BLaER1 (cell line): Measurements from ENCODE around the gene CCDC50.

ENCODE experiments used
- H3K27ac ChIP-seq: shearing (Covaris generic); formaldehyde crosslinking; 2 replicates; pipeline ENCODE4 v1.8.1; 2022
- H3K27me3 ChIP-seq: shearing (Covaris generic); formaldehyde crosslinking; 2 replicates; pipeline ENCODE4 v1.8.1; 2022
- H3K36me3 ChIP-seq: shearing (Covaris generic); formaldehyde crosslinking; 2 replicates; pipeline ENCODE4 v1.8.1; 2022
- H3K4me1 ChIP-seq: shearing (Covaris generic); formaldehyde crosslinking; 2 replicates; pipeline ENCODE4 v1.8.1; 2022
- H3K4me2 ChIP-seq: shearing (Covaris generic); formaldehyde crosslinking; 2 replicates; pipeline ENCODE4 v1.8.1; 2022
- H3K4me3 ChIP-seq: shearing (Covaris generic); formaldehyde crosslinking; 2 replicates; pipeline ENCODE4 v1.8.1; 2022
- H3K9ac ChIP-seq: shearing (Covaris generic); formaldehyde crosslinking; 2 replicates; pipeline ENCODE4 v1.8.1; 2022
- H3K9me3 ChIP-seq: shearing (Covaris generic); formaldehyde crosslinking; 2 replicates; pipeline ENCODE4 v1.8.1; 2022
- H4K20me1 ChIP-seq: shearing (Covaris generic); formaldehyde crosslinking; 2 replicates; pipeline ENCODE4 v1.8.1; 2022
- Cebpa-rat ChIP-seq: shearing (Covaris generic); IDR thresholded peaks from 2 replicates; pipeline ENCODE4 v1.8.1; 2022

CCDC50 gene

GRCh38 chr3:191343913-191344312 is 14.7 kb downstream of the CCDC50 start:
- H3K4me1 ChIP-seq: no peaks in the 10 kb centered on the region
- no peaks in the 10 kb centered on the region for H3K36me3 ChIP-seq
- H3K27me3 ChIP-seq: no peaks in the 10 kb centered on the region
- no peaks in the 10 kb centered on the region for H3K9me3 ChIP-seq
- H3K4me2 ChIP-seq: no peak overlapping the region
- no peak overlapping the region for H3K9ac ChIP-seq
- H3K27ac ChIP-seq: no peak overlapping the region
- H4K20me1 ChIP-seq: peaks cover 85% of the 10 kb centered on the region
- no peak overlapping the region for H3K4me3 ChIP-seq
- no peak for TF ChIP-seq Cebpa-rat

GRCh38 chr3:191345334-191345733 is 16.1 kb downstream of the CCDC50 start:
- no peak overlapping the region for H3K4me2 ChIP-seq
- no peak overlapping the region for H3K4me3 ChIP-seq

DNA sequence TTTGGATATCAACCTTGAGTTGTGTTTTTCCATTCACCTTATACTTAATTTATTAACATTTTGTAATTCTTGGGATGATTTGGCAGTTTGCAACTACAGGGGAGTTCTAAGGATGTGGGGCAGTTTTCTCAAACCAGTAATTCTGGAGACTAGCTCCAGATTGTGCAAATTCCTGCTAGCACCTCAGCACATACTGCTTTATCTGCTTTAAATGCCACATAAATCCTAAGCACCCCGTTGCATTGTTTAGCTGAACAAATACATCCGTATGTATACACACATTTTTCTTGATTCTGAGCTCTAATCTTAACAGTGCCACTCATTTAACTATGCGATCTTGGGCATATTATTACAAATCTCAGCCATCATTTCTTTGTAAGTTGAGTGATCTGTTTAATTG is 18.0 kb downstream of the CCDC50 start:
- Histone ChIP-seq H3K9ac (no peak overlapping the region), H3K4me1 (no peaks in the 10 kb centered on the region), H3K27ac (no peak overlapping the region), H3K4me2 (no peak overlapping the region), H3K4me3 (no peak overlapping the region), H3K27me3 (no peaks in the 10 kb centered on the region), H4K20me1 (peaks cover 83% of the 10 kb centered on the region), H3K9me3 (no peaks in the 10 kb centered on the region), H3K36me3 (no peaks in the 10 kb centered on the region)
- no peak for TF ChIP-seq Cebpa-rat

More at GRCh38 chr3:191345334-191345733, 16.1 kb downstream of the CCDC50 start:
- no peak for TF ChIP-seq Cebpa-rat
- no peak overlapping the region for H3K27ac ChIP-seq
- H3K9ac ChIP-seq: no peak overlapping the region
- no peaks in the 10 kb centered on the region for H3K9me3 ChIP-seq
- no peaks in the 10 kb centered on the region for H3K36me3 ChIP-seq
- no peaks in the 10 kb centered on the region for H3K27me3 ChIP-seq
- H4K20me1 ChIP-seq: peaks cover 84% of the 10 kb centered on the region
- H3K4me1 ChIP-seq: no peaks in the 10 kb centered on the region

- Histone ChIP-seq H3K27ac (no peak overlapping the region), H3K4me2 (no peak overlapping the region), H3K9ac (no peak overlapping the region), H3K4me1 (no peaks in the 10 kb centered on the region), H3K4me3 (no peak overlapping the region), H3K27me3 (no peaks in the 10 kb centered on the region), H4K20me1 (peaks cover 83% of the 10 kb centered on the region), H3K9me3 (no peaks in the 10 kb centered on the region), H3K36me3 (no peaks in the 10 kb centered on the region)
- no peak for TF ChIP-seq Cebpa-rat
These were observed 18.9 kb downstream of the CCDC50 start for GRCh38 chr3:191348098-191348497.

DNA sequence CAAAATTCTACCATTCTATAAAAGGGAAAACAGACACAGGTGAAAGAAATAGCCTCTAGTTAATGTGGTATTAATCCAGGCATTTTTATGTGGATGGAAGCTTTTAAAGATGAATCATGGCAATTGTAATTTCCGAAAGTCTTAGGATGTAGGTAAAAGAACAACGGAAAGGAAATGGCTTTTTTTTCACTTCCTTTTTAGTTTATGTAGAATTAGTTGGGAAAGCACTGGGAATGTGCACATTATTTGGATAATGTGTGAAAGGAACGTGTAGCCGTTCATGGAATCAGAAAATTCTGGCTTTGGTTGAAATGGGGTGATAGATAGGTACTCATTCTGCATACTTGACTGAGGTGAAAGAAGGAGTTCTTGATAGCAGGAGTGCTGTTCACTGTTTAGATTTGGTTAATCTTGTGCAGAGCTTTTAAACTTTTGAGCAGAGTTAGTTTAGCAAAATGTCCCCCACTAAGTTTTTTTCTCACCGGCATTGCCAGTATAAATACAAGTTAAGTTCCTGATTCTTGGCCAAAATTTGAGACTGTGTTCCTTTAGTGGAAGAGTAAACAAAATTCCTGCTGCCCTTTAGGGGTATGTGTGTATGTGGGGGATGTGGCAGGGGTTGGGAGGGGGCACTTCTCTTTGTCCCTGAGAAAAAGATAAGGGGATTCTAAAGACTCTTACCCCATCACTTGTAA is 21.3 kb downstream of the CCDC50 start:
- Histone ChIP-seq H3K4me3 (no peak overlapping the region), H4K20me1 (peaks cover 85% of the 10 kb centered on the region), H3K36me3 (no peaks in the 10 kb centered on the region), H3K9ac (no peak overlapping the region), H3K4me1 (no peaks in the 10 kb centered on the region), H3K27me3 (no peaks in the 10 kb centered on the region), H3K4me2 (no peak overlapping the region), H3K27ac (no peak overlapping the region), H3K9me3 (no peaks in the 10 kb centered on the region)
- no peak for TF ChIP-seq Cebpa-rat

DNA sequence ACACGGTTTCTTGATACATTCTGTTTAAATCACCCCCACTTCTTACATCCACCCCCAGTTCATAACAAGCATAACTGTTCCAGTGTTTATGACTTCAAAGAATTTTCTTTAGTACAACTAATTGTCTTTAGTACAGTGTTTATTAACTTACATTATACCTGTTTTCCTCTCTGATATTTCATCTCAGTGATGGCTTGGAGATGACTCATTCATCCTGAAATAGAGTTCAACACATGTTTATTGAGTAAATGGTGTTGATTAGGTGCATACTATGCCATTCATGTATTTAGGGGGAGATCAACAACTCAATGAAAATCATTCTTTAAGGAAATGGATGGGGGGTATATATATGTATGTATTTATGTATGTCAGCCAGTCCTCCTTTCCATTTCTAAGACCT is 22.8 kb downstream of the CCDC50 start:
- H3K4me1 ChIP-seq: no peaks in the 10 kb centered on the region
- no peak overlapping the region for H3K4me3 ChIP-seq
- no peak overlapping the region for H3K27ac ChIP-seq
- peaks cover 4% of the 10 kb centered on the region for H3K36me3 ChIP-seq
- H3K9me3 ChIP-seq: no peaks in the 10 kb centered on the region
- H3K4me2 ChIP-seq: no peak overlapping the region
- H3K27me3 ChIP-seq: no peaks in the 10 kb centered on the region
- no peak for TF ChIP-seq Cebpa-rat
- H4K20me1 ChIP-seq: peaks cover 92% of the 10 kb centered on the region
- H3K9ac ChIP-seq: no peak overlapping the region

- H3K27ac ChIP-seq: no peak overlapping the region
- TF ChIP-seq Cebpa-rat: no peak
- no peaks in the 10 kb centered on the region for H3K27me3 ChIP-seq
- peaks cover 16% of the 10 kb centered on the region for H3K36me3 ChIP-seq
- peaks cover 90% of the 10 kb centered on the region for H4K20me1 ChIP-seq
- H3K4me3 ChIP-seq: no peak overlapping the region
- no peak overlapping the region for H3K4me2 ChIP-seq
- H3K4me1 ChIP-seq: 0 out of 2 replicates have a peak, but pooled peaks cover 1% of the 10 kb centered on the region
- no peaks in the 10 kb centered on the region for H3K9me3 ChIP-seq
- H3K9ac ChIP-seq: no peak overlapping the region
These were observed 24.0 kb downstream of the CCDC50 start for GRCh38 chr3:191353022-191353777.

DNA sequence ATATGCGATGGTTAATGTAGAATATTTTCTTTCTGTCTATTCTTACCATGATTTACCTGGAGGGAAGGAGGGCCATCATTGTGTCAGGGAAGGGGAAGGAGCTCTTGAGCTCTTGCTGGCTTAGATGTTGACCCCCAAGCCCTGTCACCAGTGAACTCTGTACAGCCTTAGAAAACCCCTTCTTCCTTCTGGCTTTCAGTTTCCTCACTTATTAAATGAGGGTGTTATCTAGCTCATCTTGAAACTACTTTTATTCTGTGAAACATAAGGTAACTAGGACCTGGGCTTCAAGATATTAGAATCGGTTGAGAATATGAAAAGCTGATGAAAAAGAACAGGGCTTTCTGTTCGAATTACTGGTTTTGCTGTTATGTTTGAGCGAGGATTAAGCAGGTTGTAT is 26.2 kb downstream of the CCDC50 start:
- no peak overlapping the region for H3K4me3 ChIP-seq
- TF ChIP-seq Cebpa-rat: no peak
- H3K4me2 ChIP-seq: no peak overlapping the region
- H3K9ac ChIP-seq: no peak overlapping the region
- H3K27me3 ChIP-seq: no peaks in the 10 kb centered on the region
- peaks cover 69% of the 10 kb centered on the region for H4K20me1 ChIP-seq
- H3K36me3 ChIP-seq: peaks cover 34% of the 10 kb centered on the region
- no peaks in the 10 kb centered on the region for H3K9me3 ChIP-seq
- H3K4me1 ChIP-seq: 0 out of 2 replicates have a peak, but pooled peaks cover 4% of the 10 kb centered on the region
- no peak overlapping the region for H3K27ac ChIP-seq

- H3K4me2 ChIP-seq: no peak overlapping the region
- H4K20me1 ChIP-seq: peaks cover 56% of the 10 kb centered on the region
- 0 out of 2 replicates have a peak, but pooled peaks cover 4% of the 10 kb centered on the region for H3K4me1 ChIP-seq
- no peaks in the 10 kb centered on the region for H3K27me3 ChIP-seq
- peaks cover 48% of the 10 kb centered on the region for H3K36me3 ChIP-seq
- H3K9me3 ChIP-seq: no peaks in the 10 kb centered on the region
- no peak overlapping the region for H3K9ac ChIP-seq
- H3K27ac ChIP-seq: no peak overlapping the region
- no peak overlapping the region for H3K4me3 ChIP-seq
- TF ChIP-seq Cebpa-rat: no peak
These were observed 27.6 kb downstream of the CCDC50 start for GRCh38 chr3:191356631-191357439.
